IPS-18c (cell line): Measurements from ENCODE around the gene BORCS5.

ENCODE experiments used
- H3K4me3 ChIP-seq: 2 replicates; pipeline ENCODE4 v1.7.0; 2013; ENCODE audit warnings: low read depth, mild to moderate bottlenecking, low read length, moderate library complexity; ENCODE audit not compliant: insufficient read depth
- H3K9me3 ChIP-seq: one replicate; pipeline ENCODE4 v1.6.1; 2013; ENCODE audit warnings: mild to moderate bottlenecking, low read length, moderate library complexity; ENCODE audit not compliant: control insufficient read depth, insufficient read depth

The BORCS5 gene

DNA sequence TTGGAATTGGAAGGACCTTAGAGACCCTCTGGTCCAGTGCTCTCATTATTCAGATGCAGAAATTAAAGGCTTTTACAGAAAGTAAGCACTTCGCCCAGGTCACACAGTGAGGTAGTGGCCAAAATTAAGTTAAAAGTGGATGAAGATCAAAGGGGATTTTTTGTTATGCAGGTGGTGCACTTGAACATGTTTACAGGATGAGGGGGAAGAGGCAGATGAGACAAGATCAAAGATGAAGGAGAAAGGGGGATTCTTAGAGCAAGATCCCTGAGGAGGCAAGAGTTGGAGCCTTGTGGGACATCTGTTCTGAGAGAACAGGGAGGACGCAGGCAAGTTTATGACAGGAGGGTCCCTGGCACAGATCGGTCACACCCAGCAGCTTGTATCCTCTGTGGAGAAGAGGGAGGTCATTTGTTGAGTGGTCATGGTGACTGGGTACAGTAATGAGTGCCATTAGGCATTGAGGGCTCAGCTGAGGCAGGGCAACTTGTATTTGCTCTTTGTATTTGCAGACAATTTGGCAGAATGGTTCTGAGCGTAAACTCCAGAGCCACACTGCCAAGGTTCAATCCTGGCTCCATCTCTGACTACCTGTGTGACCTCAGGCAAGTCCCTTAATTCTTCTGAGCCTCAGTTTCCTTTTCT, 84.0 kb downstream of the BORCS5 start:
- H3K4me3 ChIP-seq: no peak overlapping the region

GRCh38 chr12:12441429-12441807, 84.5 kb downstream of the BORCS5 start:
- no peaks in the 10 kb centered on the region for H3K9me3 ChIP-seq
- no peak overlapping the region for H3K4me3 ChIP-seq

More for the DNA sequence above, 84.0 kb downstream of the BORCS5 start:
- no peaks in the 10 kb centered on the region for H3K9me3 ChIP-seq

- no peak overlapping the region for H3K4me3 ChIP-seq
Observed at GRCh38 chr12:12441843-12442461, 85.1 kb downstream of the BORCS5 start.

DNA sequence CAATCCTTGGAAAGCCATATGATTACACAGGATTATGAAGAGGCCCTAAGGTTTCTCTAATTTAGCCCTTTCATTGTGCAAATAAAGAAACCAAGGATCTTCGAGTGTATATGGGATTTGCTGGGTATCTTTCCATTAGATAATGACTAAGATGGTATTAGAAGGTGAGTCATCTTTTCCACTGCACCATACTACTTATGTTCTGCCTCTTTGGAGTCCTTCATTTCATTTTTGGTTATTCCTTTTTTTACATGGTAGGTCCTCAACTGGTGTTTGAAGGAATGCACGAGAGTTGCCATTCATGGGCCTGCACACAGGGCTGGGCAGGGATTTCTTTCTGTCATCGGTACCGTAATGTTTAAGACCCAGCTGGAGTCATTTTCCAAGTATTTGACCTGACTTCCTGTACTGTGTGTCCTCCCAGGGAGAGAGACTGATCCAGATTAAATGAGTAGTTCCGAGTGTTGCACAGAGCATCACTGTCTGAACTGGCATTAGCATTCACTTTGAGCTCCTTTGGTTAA, 85.7 kb downstream of the BORCS5 start:
- Histone ChIP-seq H3K4me3 (no peak overlapping the region), H3K9me3 (no peaks in the 10 kb centered on the region)

More at GRCh38 chr12:12441843-12442461, 85.1 kb downstream of the BORCS5 start:
- no peaks in the 10 kb centered on the region for H3K9me3 ChIP-seq

- Histone ChIP-seq H3K9me3 (no peaks in the 10 kb centered on the region), H3K4me3 (no peak overlapping the region)
Observed at GRCh38 chr12:12443431-12443878, 86.6 kb downstream of the BORCS5 start.

DNA sequence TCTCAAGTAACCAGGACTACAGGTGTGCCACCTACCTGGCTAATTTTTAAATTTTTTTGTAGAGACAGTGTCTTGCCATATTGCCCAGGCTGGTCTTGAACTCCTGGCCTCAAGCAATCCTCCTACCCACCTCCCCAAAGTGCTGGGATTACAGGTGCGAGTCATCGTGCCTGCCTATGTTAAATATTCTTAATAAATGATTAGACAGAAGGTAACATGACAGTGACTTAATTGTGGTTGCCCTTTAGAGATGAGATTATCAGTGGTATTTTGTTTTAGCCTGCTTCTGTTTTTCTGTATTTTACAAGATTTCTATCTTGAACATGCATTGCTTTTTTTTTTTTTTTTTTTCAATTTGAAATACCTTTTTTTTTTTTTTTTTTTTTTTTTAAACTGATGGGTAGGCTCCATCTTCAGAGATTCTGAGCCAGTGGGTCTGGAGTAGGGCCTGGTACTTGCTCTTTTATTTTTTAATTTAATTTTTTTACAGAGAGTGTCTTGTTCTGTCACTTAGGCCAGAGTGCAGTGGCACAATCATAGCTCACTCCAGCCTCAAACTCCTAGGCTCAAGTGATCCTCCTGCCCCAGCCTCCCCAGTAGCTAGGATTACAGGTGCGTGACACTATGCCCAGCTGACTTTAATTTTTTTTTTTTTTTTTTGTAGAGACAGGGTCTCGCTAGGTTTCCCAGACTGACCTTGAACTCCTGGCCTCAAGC, 88.4 kb downstream of the BORCS5 start:
- no peak overlapping the region for H3K4me3 ChIP-seq
- H3K9me3 ChIP-seq: no peaks in the 10 kb centered on the region

DNA sequence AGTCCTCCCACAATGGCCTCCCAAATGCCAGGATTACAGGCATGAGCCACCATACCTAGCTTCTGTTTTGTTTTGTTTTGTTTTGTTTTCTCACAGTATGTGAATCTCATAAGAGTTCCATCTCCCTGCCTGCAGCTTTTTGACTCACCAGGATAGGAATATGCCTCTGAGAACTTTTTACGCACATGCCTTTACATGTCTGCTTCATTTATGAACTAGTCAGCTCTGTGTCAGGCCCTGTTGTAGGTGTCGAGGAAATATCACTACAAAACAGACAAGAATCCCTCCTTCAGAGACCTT, 89.0 kb downstream of the BORCS5 start:
- Histone ChIP-seq H3K9me3 (no peaks in the 10 kb centered on the region), H3K4me3 (no peak overlapping the region)

GRCh38 chr12:12446786-12447185, 89.9 kb downstream of the BORCS5 start:
- Histone ChIP-seq H3K4me3 (no peak overlapping the region), H3K9me3 (no peaks in the 10 kb centered on the region)

DNA sequence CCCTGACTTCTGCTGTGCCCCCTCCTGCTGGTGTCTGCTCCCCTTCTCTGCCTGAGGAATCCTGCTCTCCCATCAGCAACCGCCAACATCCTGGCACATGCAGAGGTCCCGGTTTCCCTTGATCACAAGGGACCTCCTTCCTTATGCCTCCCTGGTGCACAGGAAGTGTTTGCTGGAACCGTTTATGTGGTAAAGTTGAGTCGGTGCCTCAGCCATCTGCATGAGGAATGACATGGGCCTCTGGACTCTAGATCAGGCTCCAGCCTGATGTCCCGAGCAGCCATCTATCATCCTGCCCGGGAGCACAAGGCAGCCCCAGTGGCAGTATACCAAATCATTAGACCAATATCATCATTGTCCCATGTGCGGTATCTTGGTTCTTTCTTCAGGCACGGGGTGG, 90.4 kb downstream of the BORCS5 start:
- Histone ChIP-seq H3K4me3 (no peak overlapping the region), H3K9me3 (no peaks in the 10 kb centered on the region)

DNA sequence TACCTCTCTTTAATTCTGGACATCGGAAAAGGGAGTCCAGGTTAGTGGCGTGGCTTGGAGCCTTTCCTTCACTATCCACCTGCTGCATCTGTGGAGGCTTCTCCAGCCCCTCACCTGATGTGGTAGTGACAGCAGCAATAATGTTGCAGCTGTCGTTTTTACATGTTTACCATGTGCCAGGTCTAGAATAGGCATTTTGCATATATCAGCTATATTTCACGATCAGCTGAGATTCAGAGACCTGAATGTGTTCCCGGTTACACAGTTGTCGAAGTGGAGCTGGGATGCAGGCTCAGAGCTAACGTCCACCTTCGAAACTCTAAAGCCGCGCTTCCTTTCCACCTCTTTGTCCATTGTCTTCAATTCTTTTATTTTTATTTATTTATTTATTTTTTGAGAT, 91.0 kb downstream of the BORCS5 start:
- no peak overlapping the region for H3K4me3 ChIP-seq

DNA sequence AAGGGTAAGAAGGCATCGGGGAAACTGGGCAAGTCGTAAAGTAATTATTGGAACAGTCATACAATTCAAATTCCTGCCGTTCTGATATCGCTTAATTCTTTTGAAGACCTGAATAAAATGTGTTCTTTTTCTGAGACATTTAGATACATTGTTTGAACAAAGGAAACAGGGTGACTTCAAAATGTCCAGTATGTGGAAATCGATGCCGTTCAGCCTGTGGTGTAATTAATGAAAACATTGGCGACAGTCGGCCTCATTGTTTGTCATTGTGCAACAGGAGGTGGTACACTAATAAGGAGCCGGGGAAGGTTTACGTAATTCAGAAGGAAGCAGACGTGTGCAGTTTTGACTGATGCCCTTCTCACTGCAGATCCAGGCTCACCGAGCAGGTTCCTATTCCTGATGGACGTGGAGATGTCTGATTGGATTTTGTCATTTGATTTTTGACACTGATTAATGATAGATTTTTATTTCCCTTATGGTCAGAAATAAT, 92.7 kb downstream of the BORCS5 start:
- Histone ChIP-seq H3K9me3 (no peaks in the 10 kb centered on the region), H3K4me3 (no peak overlapping the region)

More for the DNA sequence above, 91.0 kb downstream of the BORCS5 start:
- no peaks in the 10 kb centered on the region for H3K9me3 ChIP-seq

DNA sequence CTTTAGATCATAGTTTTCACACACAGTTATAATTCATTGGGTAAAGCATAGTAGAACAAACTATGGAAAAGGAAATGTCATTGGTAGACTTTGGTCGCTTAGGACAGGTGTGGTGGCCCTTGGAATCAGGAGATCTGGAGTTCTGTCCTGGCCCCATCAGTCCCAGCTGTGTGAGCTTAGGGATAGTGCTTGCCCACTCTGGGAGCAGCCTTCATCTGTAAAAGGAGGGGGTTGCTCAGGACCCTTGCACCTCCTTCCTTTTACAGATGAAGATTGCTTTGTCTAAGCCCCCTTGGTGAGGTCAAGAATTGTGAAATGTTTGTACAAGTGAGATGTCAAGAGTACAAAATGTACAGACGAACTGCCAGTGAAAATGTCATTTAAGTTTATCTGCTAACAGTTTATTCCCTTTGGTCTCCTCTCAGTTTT, 93.2 kb downstream of the BORCS5 start:
- H3K9me3 ChIP-seq: no peaks in the 10 kb centered on the region
- no peak overlapping the region for H3K4me3 ChIP-seq

DNA sequence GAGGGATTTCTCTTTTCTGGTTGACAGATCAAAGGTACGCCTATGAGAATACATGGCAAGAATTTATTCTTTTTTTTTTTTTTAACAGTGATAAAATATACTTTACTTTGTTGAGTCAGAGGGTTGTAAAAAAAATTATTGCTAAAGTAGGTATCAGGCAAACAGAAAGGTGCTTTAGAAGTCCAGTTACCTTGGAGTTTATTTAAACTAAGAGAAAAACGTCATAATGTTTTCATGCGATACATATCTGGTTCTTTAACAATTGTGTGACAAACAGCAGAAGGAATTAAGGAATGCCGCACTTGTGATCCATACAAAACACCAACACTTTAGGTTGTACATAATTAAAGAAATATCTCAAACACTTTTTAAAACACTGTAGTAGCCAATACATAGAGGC, 94.2 kb downstream of the BORCS5 start:
- H3K9me3 ChIP-seq: no peaks in the 10 kb centered on the region
- H3K4me3 ChIP-seq: no peak overlapping the region

DNA sequence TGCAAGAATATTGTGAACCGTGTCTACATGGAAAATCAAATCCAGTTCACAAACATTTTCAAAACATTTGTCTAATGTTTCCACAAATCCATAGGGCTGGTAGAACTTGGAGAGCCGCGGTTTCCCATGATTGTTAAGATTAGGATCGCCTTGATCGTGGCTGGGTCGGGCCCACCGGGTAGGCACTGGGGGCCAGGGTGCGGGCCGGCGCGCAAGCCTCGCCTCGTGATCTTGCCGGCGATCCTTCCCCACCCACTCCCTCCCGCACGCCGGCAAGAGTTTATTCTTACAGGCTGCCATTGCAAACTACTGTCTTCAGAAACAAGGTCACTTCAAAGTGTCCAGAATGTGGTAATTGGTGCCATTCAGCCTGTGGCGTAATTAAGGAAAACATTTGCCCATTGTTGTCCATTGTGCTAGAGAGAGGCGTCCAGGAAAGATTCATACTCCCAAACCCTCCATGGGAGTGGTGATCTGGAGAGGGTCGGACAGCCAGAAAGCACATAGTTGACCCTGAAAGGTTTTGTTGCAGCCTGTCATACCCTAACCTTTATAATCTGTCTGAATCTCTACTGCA, 95.5 kb downstream of the BORCS5 start:
- no peaks in the 10 kb centered on the region for H3K9me3 ChIP-seq
- H3K4me3 ChIP-seq: no peak overlapping the region

DNA sequence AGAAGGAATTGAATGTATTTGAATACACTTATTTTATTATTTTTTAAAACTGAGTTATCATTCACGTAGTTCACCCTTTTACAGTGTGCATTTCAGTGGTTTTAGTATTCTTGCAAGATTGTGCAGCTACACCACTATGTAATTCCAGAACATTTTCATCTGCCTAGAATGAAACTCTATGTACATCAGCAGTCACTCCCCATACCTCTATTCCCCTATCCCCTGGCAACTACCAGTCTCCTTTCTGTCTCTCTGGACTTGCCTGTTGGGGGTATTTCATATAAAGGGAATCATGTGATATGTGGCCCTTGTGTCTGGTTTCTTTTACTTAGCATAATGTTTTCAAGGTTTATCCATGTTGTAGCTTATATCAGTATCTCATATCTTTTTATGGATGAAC, 96.8 kb downstream of the BORCS5 start:
- Histone ChIP-seq H3K4me3 (no peak overlapping the region), H3K9me3 (no peaks in the 10 kb centered on the region)

GRCh38 chr12:12454315-12454714, 97.4 kb downstream of the BORCS5 start:
- Histone ChIP-seq H3K4me3 (no peak overlapping the region), H3K9me3 (no peaks in the 10 kb centered on the region)

DNA sequence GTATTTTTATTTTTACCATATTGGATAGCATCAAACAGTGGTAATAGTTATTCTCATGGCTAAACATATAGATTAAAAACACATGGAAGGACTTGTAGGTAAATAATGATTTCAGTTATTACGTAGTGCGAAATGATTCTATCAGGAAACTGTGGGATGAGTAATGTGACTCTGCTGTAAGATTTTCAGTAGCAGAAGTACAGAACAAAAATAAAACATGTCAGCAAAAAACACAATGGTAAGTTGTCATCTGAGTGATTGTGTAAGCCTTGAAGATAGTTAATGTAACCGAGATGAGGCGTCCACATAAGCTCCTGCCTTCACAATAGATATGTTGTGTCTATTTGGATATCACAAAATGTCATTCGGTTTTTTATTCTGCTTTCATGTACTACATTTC, 99.8 kb downstream of the BORCS5 start:
- Histone ChIP-seq H3K9me3 (no peaks in the 10 kb centered on the region), H3K4me3 (no peak overlapping the region)
